PC-9 (cell line): ENCODE measurements around the gene HAL.

ENCODE experiments used
- EZH2 ChIP-seq: fragments of 200-600 bp; sonication (generic); IDR thresholded peaks from 2 replicates; pipeline ENCODE4 v1.8.0; 2017; ENCODE audit warnings: antibody characterized with exemption, low read depth
- TF ChIP-seq, protein P1 (sequence below): fragments of 200-600 bp; sonication (generic); conservative IDR thresholded peaks from 2 replicates; pipeline ENCODE4 v1.6.1; 2017; ENCODE audit warnings: mixed run types, antibody characterized with exemption, mild to moderate bottlenecking, moderate library complexity

GRCh38 chr12:95999484-95999883, 3.3 kb upstream of the HAL start:
- TF ChIP-seq, protein P1, sequence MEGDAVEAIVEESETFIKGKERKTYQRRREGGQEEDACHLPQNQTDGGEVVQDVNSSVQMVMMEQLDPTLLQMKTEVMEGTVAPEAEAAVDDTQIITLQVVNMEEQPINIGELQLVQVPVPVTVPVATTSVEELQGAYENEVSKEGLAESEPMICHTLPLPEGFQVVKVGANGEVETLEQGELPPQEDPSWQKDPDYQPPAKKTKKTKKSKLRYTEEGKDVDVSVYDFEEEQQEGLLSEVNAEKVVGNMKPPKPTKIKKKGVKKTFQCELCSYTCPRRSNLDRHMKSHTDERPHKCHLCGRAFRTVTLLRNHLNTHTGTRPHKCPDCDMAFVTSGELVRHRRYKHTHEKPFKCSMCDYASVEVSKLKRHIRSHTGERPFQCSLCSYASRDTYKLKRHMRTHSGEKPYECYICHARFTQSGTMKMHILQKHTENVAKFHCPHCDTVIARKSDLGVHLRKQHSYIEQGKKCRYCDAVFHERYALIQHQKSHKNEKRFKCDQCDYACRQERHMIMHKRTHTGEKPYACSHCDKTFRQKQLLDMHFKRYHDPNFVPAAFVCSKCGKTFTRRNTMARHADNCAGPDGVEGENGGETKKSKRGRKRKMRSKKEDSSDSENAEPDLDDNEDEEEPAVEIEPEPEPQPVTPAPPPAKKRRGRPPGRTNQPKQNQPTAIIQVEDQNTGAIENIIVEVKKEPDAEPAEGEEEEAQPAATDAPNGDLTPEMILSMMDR: no peak
- TF ChIP-seq EZH2: no peak
